ENCODE data around the gene PRIM2. TPM values are rescaled to one million over a fixed set of nuclear protein-coding genes. Genes with fewer than 3 reads are reported as not detected.
"Not testable (repeated sequence)": the region's sequence is repeated elsewhere in the genome, so short reads cannot be mapped to it uniquely, and the experiment has no call there.

The PRIM2 gene
- total and polyA plus RNA-seq, 2 donors (not counting 1 experiment from before 2014, with no cell fraction given): 28.0 to 59.9 TPM

GRCh38 chr6:57434944-57435343, 117.5 kb downstream of the PRIM2 start:
- Histone ChIP-seq H3K27ac (ENCODE audit: insufficient read depth, low read length) (no peak overlapping the region), H3K27me3 (ENCODE audit: control insufficient read depth, insufficient read depth, low read length) (no peaks in the 10 kb centered on the region), H3K9me3 (ENCODE audit: control insufficient read depth, insufficient read depth, low read depth, low read length) (no peaks in the 10 kb centered on the region), H3K4me1 (ENCODE audit: control insufficient read depth, extremely low read depth, insufficient read depth, low read length) (peaks cover 10% of the 10 kb centered on the region), H4K20me1 (ENCODE audit: control insufficient read depth, extremely low read depth, insufficient read depth, low read length) (no peaks in the 10 kb centered on the region), H3K9ac (ENCODE audit: insufficient read depth, low read length) (no peak overlapping the region), H3K79me2 (ENCODE audit: control insufficient read depth, insufficient read depth, low read length) (peaks cover 2% of the 10 kb centered on the region), H3K4me3 (replicated peaks in 1 of 4; ENCODE audit: control extremely low read depth in 1 of 4, insufficient read depth in 1 of 4, low read depth in 3 of 4, low read length in 4 of 4) (no peak overlapping the region), H3K4me2 (ENCODE audit: extremely low read depth, insufficient read depth, low read length) (no peak overlapping the region), H2AFZ (ENCODE audit: low read length) (no peak overlapping the region), H3K36me3 (ENCODE audit: control insufficient read depth, insufficient read depth, low read length) (no peaks in the 10 kb centered on the region)
- DNase-seq (ENCODE audit: low read depth in 2 of 2): no peak
- no peak for TF ChIP-seq CTCF (conservative IDR thresholded peaks at IDR 0.05 in 1 of 2, IDR thresholded peaks at IDR 0.05 in 1 of 2; ENCODE audit: low read depth in 1 of 2, low read length in 2 of 2)
- TF ChIP-seq EZH2 (IDR thresholded peaks at IDR 0.05; ENCODE audit: low read length, missing control alignments): no peak

GRCh38 chr6:57435475-57436160, 118.2 kb downstream of the PRIM2 start:
- no peak overlapping the region for H3K4me2 ChIP-seq (ENCODE audit: extremely low read depth, insufficient read depth, low read length)
- H3K79me2 ChIP-seq (ENCODE audit: control insufficient read depth, insufficient read depth, low read length): peaks cover 2% of the 10 kb centered on the region
- no peak overlapping the region for H3K4me3 ChIP-seq (replicated peaks in 1 of 4; ENCODE audit: control extremely low read depth in 1 of 4, insufficient read depth in 1 of 4, low read depth in 3 of 4, low read length in 4 of 4)
- TF ChIP-seq EZH2 (IDR thresholded peaks at IDR 0.05; ENCODE audit: low read length, missing control alignments) (no peak), CTCF (conservative IDR thresholded peaks at IDR 0.05 in 1 of 2, IDR thresholded peaks at IDR 0.05 in 1 of 2; ENCODE audit: low read depth in 1 of 2, low read length in 2 of 2) (no peak)
- H2AFZ ChIP-seq (ENCODE audit: low read length): no peak overlapping the region
- DNase-seq (ENCODE audit: low read depth in 2 of 2): no peak
- no peaks in the 10 kb centered on the region for H3K27me3 ChIP-seq (ENCODE audit: control insufficient read depth, insufficient read depth, low read length)
- H3K4me1 ChIP-seq (ENCODE audit: control insufficient read depth, extremely low read depth, insufficient read depth, low read length): peaks cover 10% of the 10 kb centered on the region
- no peaks in the 10 kb centered on the region for H4K20me1 ChIP-seq (ENCODE audit: control insufficient read depth, extremely low read depth, insufficient read depth, low read length)
- H3K9ac ChIP-seq (ENCODE audit: insufficient read depth, low read length): no peak overlapping the region
- no peaks in the 10 kb centered on the region for H3K36me3 ChIP-seq (ENCODE audit: control insufficient read depth, insufficient read depth, low read length)
- no peaks in the 10 kb centered on the region for H3K9me3 ChIP-seq (ENCODE audit: control insufficient read depth, insufficient read depth, low read depth, low read length)
- H3K27ac ChIP-seq (ENCODE audit: insufficient read depth, low read length): no peak overlapping the region

GRCh38 chr6:57440735-57441134, 123.3 kb downstream of the PRIM2 start:
- H3K9me3 ChIP-seq (ENCODE audit: control insufficient read depth, insufficient read depth, low read depth, low read length); H3K79me2 ChIP-seq (ENCODE audit: control insufficient read depth, insufficient read depth, low read length); H3K27ac ChIP-seq (ENCODE audit: insufficient read depth, low read length); H3K36me3 ChIP-seq (ENCODE audit: control insufficient read depth, insufficient read depth, low read length); H3K9ac ChIP-seq (ENCODE audit: insufficient read depth, low read length); H3K4me2 ChIP-seq (ENCODE audit: extremely low read depth, insufficient read depth, low read length); H3K4me3 ChIP-seq (replicated peaks in 1 of 4; ENCODE audit: control extremely low read depth in 1 of 4, insufficient read depth in 1 of 4, low read depth in 3 of 4, low read length in 4 of 4); H3K4me1 ChIP-seq (ENCODE audit: control insufficient read depth, extremely low read depth, insufficient read depth, low read length); DNase-seq (ENCODE audit: low read depth in 2 of 2); H2AFZ ChIP-seq (ENCODE audit: low read length); H3K27me3 ChIP-seq (ENCODE audit: control insufficient read depth, insufficient read depth, low read length); H4K20me1 ChIP-seq (ENCODE audit: control insufficient read depth, extremely low read depth, insufficient read depth, low read length): not testable (repeated sequence)

- H3K9me3 ChIP-seq (ENCODE audit: control insufficient read depth, insufficient read depth, low read depth, low read length); H3K4me1 ChIP-seq (ENCODE audit: control insufficient read depth, extremely low read depth, insufficient read depth, low read length); H3K79me2 ChIP-seq (ENCODE audit: control insufficient read depth, insufficient read depth, low read length); H4K20me1 ChIP-seq (ENCODE audit: control insufficient read depth, extremely low read depth, insufficient read depth, low read length); H3K27me3 ChIP-seq (ENCODE audit: control insufficient read depth, insufficient read depth, low read length); H3K4me3 ChIP-seq (replicated peaks in 1 of 4; ENCODE audit: control extremely low read depth in 1 of 4, insufficient read depth in 1 of 4, low read depth in 3 of 4, low read length in 4 of 4); H3K36me3 ChIP-seq (ENCODE audit: control insufficient read depth, insufficient read depth, low read length); DNase-seq (ENCODE audit: low read depth in 2 of 2); H3K4me2 ChIP-seq (ENCODE audit: extremely low read depth, insufficient read depth, low read length); H3K27ac ChIP-seq (ENCODE audit: insufficient read depth, low read length); H3K9ac ChIP-seq (ENCODE audit: insufficient read depth, low read length); H2AFZ ChIP-seq (ENCODE audit: low read length): not testable (repeated sequence)
Measured at GRCh38 chr6:57442133-57442532, 124.7 kb downstream of the PRIM2 start.

GRCh38 chr6:57443181-57443580, 125.8 kb downstream of the PRIM2 start:
- H3K9me3 ChIP-seq (ENCODE audit: control insufficient read depth, insufficient read depth, low read depth, low read length); H3K79me2 ChIP-seq (ENCODE audit: control insufficient read depth, insufficient read depth, low read length); H3K27ac ChIP-seq (ENCODE audit: insufficient read depth, low read length); H2AFZ ChIP-seq (ENCODE audit: low read length); H3K27me3 ChIP-seq (ENCODE audit: control insufficient read depth, insufficient read depth, low read length); H3K9ac ChIP-seq (ENCODE audit: insufficient read depth, low read length); H3K36me3 ChIP-seq (ENCODE audit: control insufficient read depth, insufficient read depth, low read length); H4K20me1 ChIP-seq (ENCODE audit: control insufficient read depth, extremely low read depth, insufficient read depth, low read length); H3K4me1 ChIP-seq (ENCODE audit: control insufficient read depth, extremely low read depth, insufficient read depth, low read length); H3K4me2 ChIP-seq (ENCODE audit: extremely low read depth, insufficient read depth, low read length); H3K4me3 ChIP-seq (replicated peaks in 1 of 4; ENCODE audit: control extremely low read depth in 1 of 4, insufficient read depth in 1 of 4, low read depth in 3 of 4, low read length in 4 of 4): not testable (repeated sequence)
- DNase-seq (ENCODE audit: low read depth in 2 of 2): peak in 1 of 2 donors; percentile 8

All from fibroblast of lung (primary cell).